Fibroblast of lung (primary cell): ENCODE data around the gene CACFD1. TPM values are rescaled to one million over a fixed set of nuclear protein-coding genes. Genes with fewer than 3 reads are reported as not detected.

ENCODE experiments used
- DNase-seq, 2 donors: peaks; one replicate each; pipeline versions ENCODE4 v3.0.0 to v3.0.0-alpha.2; 2010; ENCODE audit warnings: low read depth in 2 of 2
- H2AFZ ChIP-seq: 2 replicates; pipeline ENCODE4 v1.5.1; 2012; ENCODE audit warnings: low read length, control low read depth, inconsistent platforms
- H3K27ac ChIP-seq: 2 replicates; pipeline ENCODE4 v1.5.1; 2011; ENCODE audit warnings: low read length, control low read depth; ENCODE audit not compliant: insufficient read depth
- H3K27me3 ChIP-seq: 2 replicates; pipeline ENCODE4 v1.5.1; 2011; ENCODE audit warnings: mild to moderate bottlenecking, low read length; ENCODE audit not compliant: control insufficient read depth, insufficient read depth
- H3K36me3 ChIP-seq: 2 replicates; pipeline ENCODE4 v1.5.1; 2011; ENCODE audit warnings: low read length; ENCODE audit not compliant: control insufficient read depth, insufficient read depth
- H3K4me1 ChIP-seq: 2 replicates; pipeline ENCODE4 v1.5.1; 2011; ENCODE audit warnings: low read length; ENCODE audit not compliant: control insufficient read depth, insufficient read depth; ENCODE audit errors: extremely low read depth
- H3K4me2 ChIP-seq: 2 replicates; pipeline ENCODE4 v1.5.1; 2011; ENCODE audit warnings: low read length, control low read depth; ENCODE audit not compliant: insufficient read depth; ENCODE audit errors: extremely low read depth
- H3K4me3 ChIP-seq, 4 experiments: fragments of 200-600 bp in 1 of 4; sonication (generic) in 1 of 4; replicated peaks in 1 of 4; 2 replicates each; pipeline ENCODE4 v1.5.1; 2011 to 2016; ENCODE audit warnings: low read length in 4 of 4, low read depth in 3 of 4, mild to moderate bottlenecking in 3 of 4, control low read depth in 2 of 4, inconsistent platforms in 1 of 4, mixed read lengths in 1 of 4; ENCODE audit not compliant: insufficient read depth in 1 of 4; ENCODE audit errors: control extremely low read depth in 1 of 4
- H3K79me2 ChIP-seq: 2 replicates; pipeline ENCODE4 v1.5.1; 2012; ENCODE audit warnings: mild to moderate bottlenecking, low read length, inconsistent platforms; ENCODE audit not compliant: control insufficient read depth, insufficient read depth
- H3K9ac ChIP-seq: 2 replicates; pipeline ENCODE4 v1.5.1; 2011; ENCODE audit warnings: mild to moderate bottlenecking, low read length, control low read depth; ENCODE audit not compliant: insufficient read depth
- H3K9me3 ChIP-seq: 2 replicates; pipeline ENCODE4 v1.5.1; 2012; ENCODE audit warnings: low read depth, low read length; ENCODE audit not compliant: control insufficient read depth, insufficient read depth
- H4K20me1 ChIP-seq: 2 replicates; pipeline ENCODE4 v1.5.1; 2011; ENCODE audit warnings: low read length; ENCODE audit not compliant: control insufficient read depth, insufficient read depth; ENCODE audit errors: extremely low read depth
- CTCF ChIP-seq, 2 donors: IDR thresholded peaks in 1 of 2; conservative IDR thresholded peaks in 1 of 2; 1 replicate in 1 of 2; 2 replicates in 1 of 2; pipeline ENCODE4 v1.5.1; 2011 to 2012; ENCODE audit warnings: low read length in 2 of 2, control low read depth in 1 of 2, inconsistent platforms in 1 of 2, low read depth in 1 of 2, mild to moderate bottlenecking in 1 of 2
- EZH2 ChIP-seq: IDR thresholded peaks from 2 replicates; pipeline ENCODE4 v1.5.1; 2012; ENCODE audit warnings: low read length, control low read depth, mild to moderate bottlenecking; ENCODE audit errors: missing control alignments
- polyA plus RNA-seq, 2 donors: library from polyadenylated mRNA; depleted of rRNA in 1 of 2; stranded (reverse) in 1 of 2; unstranded in 1 of 2; fragments of >200 nt; gene quantifications; 2 replicates each; pipeline ENCODE4 v1.2.1, GENCODE V29; 2011 to 2012; ENCODE audit warnings: missing spikeins in 1 of 2
- total RNA-seq: library from RNA; depleted of rRNA; stranded (reverse); fragments of >200 nt; gene quantifications from 2 replicates; pipeline ENCODE4 v1.2.1, GENCODE V29; 2014

CACFD1 gene
- total and polyA plus RNA-seq, 2 donors (not counting 1 experiment from before 2014, with no cell fraction given), result 4.7 to 9.1 TPM

GRCh38 chr9:133499132-133499891 lies 39.5 kb downstream of the CACFD1 start:
- TF ChIP-seq EZH2, result no peak
- peak in 1 of 2 donors; percentile 12 for TF ChIP-seq CTCF (conservative IDR thresholded peaks at IDR 0.05 in 1 of 2, IDR thresholded peaks at IDR 0.05 in 1 of 2; ENCODE audit: low read depth in 1 of 2, low read length in 2 of 2)
- no peaks in the 10 kb centered on the region for H3K79me2 ChIP-seq
- H3K4me2 ChIP-seq, result no peak overlapping the region
- H3K9ac ChIP-seq, result no peak overlapping the region
- no peaks in the 10 kb centered on the region for H3K9me3 ChIP-seq
- DNase-seq, result no peak
- H4K20me1 ChIP-seq, result no peaks in the 10 kb centered on the region
- no peaks in the 10 kb centered on the region for H3K4me1 ChIP-seq
- no peak overlapping the region for H3K4me3 ChIP-seq
- H3K36me3 ChIP-seq, result no peaks in the 10 kb centered on the region
- H3K27me3 ChIP-seq, result peaks cover 25% of the 10 kb centered on the region
- H2AFZ ChIP-seq, result no peak overlapping the region
- no peak overlapping the region for H3K27ac ChIP-seq

GRCh38 chr9:133499892-133500270 lies 40.1 kb downstream of the CACFD1 start:
- H3K4me3 ChIP-seq, result no peak overlapping the region
- H3K4me1 ChIP-seq, result no peaks in the 10 kb centered on the region
- no peak overlapping the region for H2AFZ ChIP-seq
- no peaks in the 10 kb centered on the region for H3K36me3 ChIP-seq
- no peaks in the 10 kb centered on the region for H3K79me2 ChIP-seq
- H4K20me1 ChIP-seq, result no peaks in the 10 kb centered on the region
- H3K9me3 ChIP-seq, result no peaks in the 10 kb centered on the region
- no peak for DNase-seq
- H3K27ac ChIP-seq, result no peak overlapping the region
- H3K4me2 ChIP-seq, result no peak overlapping the region
- TF ChIP-seq EZH2, result no peak
- TF ChIP-seq CTCF (conservative IDR thresholded peaks at IDR 0.05 in 1 of 2, IDR thresholded peaks at IDR 0.05 in 1 of 2; ENCODE audit: low read depth in 1 of 2, low read length in 2 of 2), result no peak
- H3K9ac ChIP-seq, result no peak overlapping the region
- peaks cover 25% of the 10 kb centered on the region for H3K27me3 ChIP-seq

- no peak overlapping the region for H3K4me3 ChIP-seq
- no peak for TF ChIP-seq CTCF (conservative IDR thresholded peaks at IDR 0.05 in 1 of 2, IDR thresholded peaks at IDR 0.05 in 1 of 2; ENCODE audit: low read depth in 1 of 2, low read length in 2 of 2)
- TF ChIP-seq EZH2, result no peak
- H3K9ac ChIP-seq, result no peak overlapping the region
- H3K4me1 ChIP-seq, result peaks cover 11% of the 10 kb centered on the region
- H3K36me3 ChIP-seq, result no peaks in the 10 kb centered on the region
- no peak overlapping the region for H3K4me2 ChIP-seq
- no peak overlapping the region for H2AFZ ChIP-seq
- H4K20me1 ChIP-seq, result no peaks in the 10 kb centered on the region
- H3K79me2 ChIP-seq, result no peaks in the 10 kb centered on the region
- H3K9me3 ChIP-seq, result no peaks in the 10 kb centered on the region
- peaks cover 20% of the 10 kb centered on the region for H3K27me3 ChIP-seq
- DNase-seq, result no peak
- H3K27ac ChIP-seq, result no peak overlapping the region
Observed at GRCh38 chr9:133502112-133502511, 42.3 kb downstream of the CACFD1 start.
